IMR-90 (cell line): Measurements from ENCODE around the gene USH2A. TPM values are rescaled to one million over a fixed set of nuclear protein-coding genes. Genes with fewer than 3 reads are reported as not detected.

ENCODE experiments used
- ATAC-seq: fragments of 200-7000 bp; cut with Tn5 transposase; 2 replicates; pipeline ENCODE4 v1.9.1; 2020; ENCODE audit warnings: low read depth, mild to moderate bottlenecking, moderate library complexity
- BruUV-seq: library from RNA; stranded (reverse); fragments of 400-500 nt; replicated peaks from 2 replicates; lab custom pipeline; 2021; lab: Mats Ljungman, UMichigan
- CTCF ChIA-PET: fragments of 300-600 bp; formaldehyde crosslinking; extraction: SDS; loops from one replicate; lab custom pipeline; 2021; ENCODE audit warnings: antibody characterized with exemption; lab: Yijun Ruan, JAX
- POLR2A ChIA-PET: fragments of 300-600 bp; sonication (Branson Sonifier 250); formaldehyde crosslinking; loops from one replicate; lab custom pipeline; 2022; ENCODE audit warnings: antibody characterized with exemption; ENCODE audit not compliant: unreplicated experiment; lab: Charles Lee
- DNase-seq: peaks from one replicate; pipeline ENCODE4 v3.0.0; 2013
- H2AFZ ChIP-seq: replicated peaks from 2 replicates; pipeline ENCODE3; 2013; ENCODE audit warnings: low read length, mild to moderate bottlenecking; ENCODE audit not compliant: poor library complexity
- H2AK5ac ChIP-seq: 2 replicates; pipeline ENCODE4 v1.6.1; 2013; ENCODE audit warnings: low read depth, low read length, inconsistent platforms
- H2AK9ac ChIP-seq: replicated peaks from 2 replicates; pipeline ENCODE3; 2013; ENCODE audit warnings: mild to moderate bottlenecking, low read depth, low read length, moderate library complexity; ENCODE audit not compliant: poor library complexity
- H2BK120ac ChIP-seq: 2 replicates; pipeline ENCODE4 v1.6.1; 2013; ENCODE audit warnings: low read depth, low read length, inconsistent platforms
- H2BK15ac ChIP-seq: 3 replicates; pipeline ENCODE4 v1.6.1; 2013; ENCODE audit warnings: low read depth, low read length, inconsistent platforms
- H2BK20ac ChIP-seq: 2 replicates; pipeline ENCODE4 v1.6.1; 2013; ENCODE audit warnings: low read depth, mild to moderate bottlenecking, inconsistent platforms, low read length, moderate library complexity
- H2BK5ac ChIP-seq: 2 replicates; pipeline ENCODE4 v1.6.1; 2013; ENCODE audit warnings: mild to moderate bottlenecking, low read depth, low read length, inconsistent platforms; ENCODE audit not compliant: poor library complexity, severe bottlenecking
- H3K14ac ChIP-seq: replicated peaks from 2 replicates; pipeline ENCODE4 v1.6.1; 2013; ENCODE audit warnings: low read depth, low read length, inconsistent platforms
- H3K18ac ChIP-seq: 2 replicates; pipeline ENCODE4 v1.6.1; 2013; ENCODE audit warnings: low read depth, low read length, control low read depth
- H3K23ac ChIP-seq: 2 replicates; pipeline ENCODE4 v1.6.1; 2013; ENCODE audit warnings: low read depth, low read length, inconsistent platforms
- H3K27ac ChIP-seq: 2 replicates; pipeline ENCODE4 v1.5.1; 2013; ENCODE audit warnings: mild to moderate bottlenecking, control low read depth, low read length; ENCODE audit not compliant: insufficient read depth
- H3K27me3 ChIP-seq: 2 replicates; pipeline ENCODE4 v1.6.1; 2013; ENCODE audit warnings: low read length; ENCODE audit not compliant: control insufficient read depth, insufficient read depth
- H3K36me3 ChIP-seq: 2 replicates; pipeline ENCODE4 v1.6.1; 2013; ENCODE audit warnings: low read length, mixed read lengths; ENCODE audit not compliant: control insufficient read depth, insufficient read depth
- H3K4ac ChIP-seq: 2 replicates; pipeline ENCODE4 v1.6.1; 2013; ENCODE audit warnings: low read depth, low read length, inconsistent platforms
- H3K4me1 ChIP-seq: 2 replicates; pipeline ENCODE4 v1.6.1; 2013; ENCODE audit warnings: low read length, mixed read lengths; ENCODE audit not compliant: control insufficient read depth, insufficient read depth
- H3K4me2 ChIP-seq: 2 replicates; pipeline ENCODE4 v1.6.1; 2013; ENCODE audit warnings: low read depth, mild to moderate bottlenecking, control low read depth, low read length, moderate library complexity
- H3K4me3 ChIP-seq: 2 replicates; pipeline ENCODE4 v1.5.1; 2013; ENCODE audit warnings: low read depth, mild to moderate bottlenecking, control low read depth, low read length, moderate library complexity; ENCODE audit not compliant: insufficient read depth
- H3K56ac ChIP-seq: 2 replicates; pipeline ENCODE4 v1.6.1; 2013; ENCODE audit warnings: low read length, inconsistent platforms; ENCODE audit not compliant: insufficient read depth; ENCODE audit errors: extremely low read depth
- H3K79me1 ChIP-seq, 2 experiments: 2 replicates each; pipeline ENCODE4 v1.6.1; 2013; ENCODE audit warnings: low read length in 2 of 2, inconsistent platforms in 1 of 2, low read depth in 1 of 2
- H3K9ac ChIP-seq: 2 replicates; pipeline ENCODE4 v1.6.1; 2013; ENCODE audit warnings: low read depth, low read length, control low read depth
- H3K9me1 ChIP-seq: 2 replicates; pipeline ENCODE4 v1.6.1; 2013; ENCODE audit warnings: low read length, inconsistent platforms; ENCODE audit not compliant: insufficient read depth
- H3K9me3 ChIP-seq: 2 replicates; pipeline ENCODE4 v1.6.1; 2013; ENCODE audit warnings: low read length; ENCODE audit not compliant: control insufficient read depth, insufficient read depth
- H4K20me1 ChIP-seq: 2 replicates; pipeline ENCODE4 v1.6.1; 2013; ENCODE audit warnings: low read length, inconsistent platforms; ENCODE audit not compliant: insufficient read depth
- H4K5ac ChIP-seq: 2 replicates; pipeline ENCODE4 v1.6.1; 2013; ENCODE audit warnings: mild to moderate bottlenecking, low read depth, low read length, control low read depth
- H4K8ac ChIP-seq, 2 experiments: 2 replicates each; pipeline ENCODE4 v1.6.1; 2013; ENCODE audit warnings: low read depth in 2 of 2, low read length in 2 of 2, control low read depth in 1 of 2, inconsistent platforms in 1 of 2
- H4K91ac ChIP-seq: 2 replicates; pipeline ENCODE4 v1.6.1; 2013; ENCODE audit warnings: low read depth, low read length, inconsistent platforms; ENCODE audit not compliant: insufficient read depth
- BHLHE40 ChIP-seq: fragments of 150-350 bp; IDR thresholded peaks from 2 replicates; pipeline ENCODE4 v1.6.1; 2016; ENCODE audit warnings: mild to moderate bottlenecking, low read depth, low read length
- CEBPB ChIP-seq: IDR thresholded peaks from 2 replicates; pipeline ENCODE4 v1.6.1; 2012; ENCODE audit warnings: low read depth, low read length, improper control_type of control experiment
- CHD1 ChIP-seq: IDR thresholded peaks from 2 replicates; pipeline ENCODE4 v1.6.1; 2012; ENCODE audit warnings: low read depth, low read length, improper control_type of control experiment
- CTCF ChIP-seq: conservative IDR thresholded peaks from 2 replicates; pipeline ENCODE4 v1.5.1; 2012; ENCODE audit warnings: mild to moderate bottlenecking, low read depth, low read length, improper control_type of control experiment
- ELK1 ChIP-seq: fragments of 150-350 bp; IDR thresholded peaks from 2 replicates; pipeline ENCODE4 v1.6.1; 2016; ENCODE audit warnings: low read depth, mild to moderate bottlenecking, low read length, moderate library complexity, borderline replicate concordance
- FOS ChIP-seq: fragments of 150-350 bp; IDR thresholded peaks from 2 replicates; pipeline ENCODE4 v1.6.1; 2016; ENCODE audit warnings: low read depth, low read length
- MAZ ChIP-seq: IDR thresholded peaks from 2 replicates; pipeline ENCODE4 v1.6.1; 2012; ENCODE audit warnings: low read depth, mild to moderate bottlenecking, low read length, improper control_type of control experiment, moderate library complexity, borderline replicate concordance
- MXI1 ChIP-seq: IDR thresholded peaks from 2 replicates; pipeline ENCODE4 v1.6.1; 2012; ENCODE audit warnings: low read depth, mild to moderate bottlenecking, low read length, moderate library complexity, borderline replicate concordance
- POLR2A ChIP-seq: IDR thresholded peaks from 2 replicates; pipeline ENCODE4 v1.6.1; 2012; ENCODE audit warnings: mild to moderate bottlenecking, low read depth, low read length
- RAD21 ChIP-seq: IDR thresholded peaks from 2 replicates; pipeline ENCODE4 v1.6.1; 2012; ENCODE audit warnings: low read length, improper control_type of control experiment
- RCOR1 ChIP-seq: IDR thresholded peaks from 2 replicates; pipeline ENCODE4 v1.6.1; 2012; ENCODE audit warnings: mild to moderate bottlenecking, low read length, improper control_type of control experiment; ENCODE audit not compliant: insufficient replicate concordance
- RFX5 ChIP-seq: IDR thresholded peaks from 2 replicates; pipeline ENCODE4 v1.8.0; 2012; ENCODE audit warnings: low read depth, mild to moderate bottlenecking, low read length, moderate library complexity
- USF2 ChIP-seq: fragments of 150-350 bp; IDR thresholded peaks from 2 replicates; pipeline ENCODE4 v1.6.1; 2017; ENCODE audit warnings: mild to moderate bottlenecking, antibody characterized with exemption, low read length, low read depth
- WGBS, 2 experiments: methylation state at CpG; one replicate each; pipeline versions ENCODE4 v1.1.5 to v1.1.7; 2013; ENCODE audit warnings: missing lambda C conversion rate in 2 of 2; ENCODE audit not compliant: insufficient read length in 1 of 2; ENCODE audit errors: extremely low coverage in 2 of 2; 5-methylcytosine and 5-hydroxymethylcytosine counted together
- dilution Hi-C: fragments of 300-500 bp; cut with HindIII; formaldehyde crosslinking; loops from one replicate; pipeline ENCODE4 v1.14.3; 2018; ENCODE audit warnings: low sequenced_read_pairs; ENCODE audit not compliant: unreplicated experiment
- in situ Hi-C: fragments of 300-500 bp; cut with MboI; formaldehyde crosslinking; loops from 3 replicates; pipeline ENCODE4 v1.14.3; 2019; ENCODE audit warnings: low sequenced_read_pairs, inconsistent platforms, mixed read lengths
- intact Hi-C: fragments of 100-400 bp; cut with micrococcal nuclease; formaldehyde crosslinking; loops from 2 replicates; pipeline ENCODE4 v1.10.0; 2022
- polyA plus RNA-seq, 3 experiments: library from polyadenylated mRNA; depleted of rRNA; stranded (reverse); fragments of >200 nt; gene quantifications; 2 replicates each; pipeline ENCODE4 v1.2.3, GENCODE V29; 2012; ENCODE audit warnings: low replicate concordance in 1 of 3
- total RNA-seq: library from RNA; depleted of rRNA; stranded (reverse); fragments of >200 nt; gene quantifications from 2 replicates; pipeline ENCODE4 v1.2.3, GENCODE V29; 2012

The USH2A gene
- total and polyA plus RNA-seq, 2 of the 4 experiments (the other 2 are of a cell fraction): under 0.01 to 0.02 TPM

- ATAC-seq (no peak), DNase-seq (no peak)
- Histone ChIP-seq H2BK15ac (no peak overlapping the region), H4K20me1 (peaks cover 3% of the 10 kb centered on the region; the same call in 1 of the 2 replicates), H2AK9ac (no peak overlapping the region), H3K4ac (no peak overlapping the region), H3K4me1 (peaks cover 19% of the 10 kb centered on the region), H3K27ac (no peak overlapping the region; the same call in 1 of the 2 replicates), H4K8ac (no peak overlapping the region), H3K36me3 (peaks cover 5% of the 10 kb centered on the region), H4K5ac (no peak overlapping the region), H2AK5ac (no peak overlapping the region), H3K56ac (no peak overlapping the region), H2BK120ac (no peak overlapping the region), H3K14ac (no peak overlapping the region), H3K23ac (no peak overlapping the region), H3K79me1 (peaks cover 8 to 16% of the 10 kb centered on the region in 2 experiments), H3K4me3 (no peak overlapping the region), H3K4me2 (no peak overlapping the region), H2BK20ac (no peak overlapping the region), H2BK5ac (no peak overlapping the region), H3K9ac (no peak overlapping the region), H3K9me3 (no peaks in the 10 kb centered on the region), H4K91ac (no peak overlapping the region), H2AFZ (no peak overlapping the region), H3K9me1 (peaks cover 2% of the 10 kb centered on the region), H3K27me3 (no peaks in the 10 kb centered on the region), H3K18ac (no peak overlapping the region)
- WGBS, 2 experiments: no CpG with 5 or more reads among the region's 10 CpGs
- intact Hi-C loops: no loop called here
- in situ Hi-C loops: no loop called here
- BruUV-seq: no TSS peak
- ChIA-PET POLR2A (no interaction called here), CTCF (no interaction called here)
- TF ChIP-seq FOS (no peak), MXI1 (no peak), POLR2A (no peak), RAD21 (no peak), RCOR1 (no peak), USF2 (no peak), ELK1 (no peak), CEBPB (no peak), CTCF (no peak), RFX5 (no peak), BHLHE40 (no peak), CHD1 (no peak), MAZ (no peak)
- dilution Hi-C loops: no loop called here
Observed at GRCh38 chr1:215600867-215601266, 822.4 kb downstream of the USH2A start.
